ENCODE measurements around the gene SLC35E1. TPM values are rescaled to one million over a fixed set of nuclear protein-coding genes. Genes with fewer than 3 reads are reported as not detected.

The SLC35E1 gene
- total RNA-seq, 1 experiment from 2014 or later, result 43.5 TPM

- no peak for ATAC-seq
- no peak for DNase-seq (ENCODE audit: low read depth, low spot score)
- H3K9me3 ChIP-seq (ENCODE audit: control insufficient read depth, insufficient read depth, low read depth, low read length), result no peaks in the 10 kb centered on the region
- BruUV-seq (replicated peaks), result no TSS peak
- H3K4me1 ChIP-seq (ENCODE audit: control insufficient read depth, insufficient read depth, low read length), result no peaks in the 10 kb centered on the region
- intact Hi-C loops (cut with micrococcal nuclease; ENCODE audit: unreplicated experiment) (no loop called here), in situ Hi-C loops (cut with HindIII; ENCODE audit: low pct_unique_long_range_greater_than_20kb, low sequenced_read_pairs) (no loop called here)
- CTCF ChIA-PET, result interaction anchor here (0.7 kb wide), 1 partner anchor 71 kb away, joined by 3 read pairs; no protein-coding TSS in a partner anchor
- H3K27me3 ChIP-seq (ENCODE audit: control insufficient read depth, insufficient read depth, low read length), result no peaks in the 10 kb centered on the region
- POLR2A ChIA-PET, result interaction anchor here (0.6 kb wide), 1 partner anchor 46 kb away, joined by 3 read pairs; no protein-coding TSS in a partner anchor
- no peak overlapping the region for H3K27ac ChIP-seq (ENCODE audit: low read length)
- no peaks in the 10 kb centered on the region for H3K36me3 ChIP-seq (ENCODE audit: control insufficient read depth, insufficient read depth, low read length)
- no peak for TF ChIP-seq REST (IDR thresholded peaks at IDR 0.05; ENCODE audit: insufficient read depth in 1 of 2, low read depth in 2 of 2, low read length in 1 of 2)
- no peak for TF ChIP-seq POLR2AphosphoS5 (IDR thresholded peaks at IDR 0.05; ENCODE audit: low read depth, low read length)
- no peak for TF ChIP-seq TCF7L2 (IDR thresholded peaks at IDR 0.05; ENCODE audit: low read depth, low read length)
- no peak for TF ChIP-seq SIN3A (IDR thresholded peaks at IDR 0.05; ENCODE audit: borderline replicate concordance, insufficient read depth, low read depth, low read length)
- no peak overlapping the region for H3K4me3 ChIP-seq (ENCODE audit: low read depth in 2 of 2, low read length in 2 of 2)
These were observed 62.8 kb downstream of the SLC35E1 start for GRCh38 chr19:16509141-16510061.

- DNase-seq (ENCODE audit: low read depth, low spot score) (no peak), ATAC-seq (no peak)
- H3K27ac ChIP-seq (ENCODE audit: low read length), result no peak overlapping the region
- intact Hi-C loops (cut with micrococcal nuclease; ENCODE audit: unreplicated experiment) (no loop called here), in situ Hi-C loops (cut with HindIII; ENCODE audit: low pct_unique_long_range_greater_than_20kb, low sequenced_read_pairs) (no loop called here)
- no peaks in the 10 kb centered on the region for H3K36me3 ChIP-seq (ENCODE audit: control insufficient read depth, insufficient read depth, low read length)
- H3K9me3 ChIP-seq (ENCODE audit: control insufficient read depth, insufficient read depth, low read depth, low read length), result no peaks in the 10 kb centered on the region
- TF ChIP-seq CTCF (IDR thresholded peaks at IDR 0.05) (no peak), TCF7L2 (IDR thresholded peaks at IDR 0.05; ENCODE audit: low read depth, low read length) (no peak), SIN3A (IDR thresholded peaks at IDR 0.05; ENCODE audit: borderline replicate concordance, insufficient read depth, low read depth, low read length) (no peak), REST (IDR thresholded peaks at IDR 0.05; ENCODE audit: insufficient read depth in 1 of 2, low read depth in 2 of 2, low read length in 1 of 2) (no peak)
- no peaks in the 10 kb centered on the region for H3K27me3 ChIP-seq (ENCODE audit: control insufficient read depth, insufficient read depth, low read length)
- no peak overlapping the region for H3K4me3 ChIP-seq (ENCODE audit: low read depth in 2 of 2, low read length in 2 of 2)
- POLR2A ChIA-PET, result no interaction called here
- BruUV-seq (replicated peaks), result no TSS peak
- CTCF ChIA-PET, result no interaction called here
- no peaks in the 10 kb centered on the region for H3K4me1 ChIP-seq (ENCODE audit: control insufficient read depth, insufficient read depth, low read length)
These were observed 63.7 kb downstream of the SLC35E1 start for GRCh38 chr19:16508546-16508945.
